ENCODE results near the gene NPTN.

The NPTN gene

DNA sequence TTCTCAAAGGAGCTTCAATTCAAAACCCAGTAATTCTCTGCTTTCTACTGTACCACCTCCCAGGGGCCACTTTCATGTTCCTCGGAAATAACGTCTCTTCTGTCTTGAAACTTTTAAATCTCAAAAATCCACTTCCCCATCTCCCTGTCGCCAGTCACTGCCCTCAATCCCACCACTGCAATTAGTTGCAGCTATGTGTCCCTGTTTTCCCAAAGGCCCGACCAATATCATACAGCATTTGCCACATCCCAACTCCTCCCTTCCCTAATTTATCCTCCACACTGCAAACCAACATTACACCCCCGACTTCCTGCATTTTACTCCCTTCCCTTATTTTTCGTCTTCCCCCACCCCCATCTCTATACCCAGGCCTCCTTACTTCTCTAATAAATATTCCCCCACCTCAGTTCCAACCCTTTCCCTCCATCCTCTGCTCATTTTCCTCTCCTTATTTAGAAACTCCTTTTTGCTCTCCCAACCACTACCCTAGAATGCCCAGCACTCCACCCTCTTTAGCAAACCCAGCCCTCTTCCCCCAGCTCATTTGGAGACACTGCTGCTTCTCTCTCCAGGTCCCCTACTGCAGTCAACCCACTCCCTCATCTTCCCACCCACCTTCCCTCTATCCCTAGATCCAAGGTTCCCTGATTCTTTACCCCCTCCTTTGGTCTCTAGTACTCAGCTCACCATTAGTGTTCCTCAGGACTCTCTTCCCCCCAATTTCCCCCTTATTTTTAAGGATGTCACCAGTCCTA is 1.1 kb downstream of the NPTN start:
- DNase-seq (ENCODE audit: low read depth): peak; percentile 35

DNA sequence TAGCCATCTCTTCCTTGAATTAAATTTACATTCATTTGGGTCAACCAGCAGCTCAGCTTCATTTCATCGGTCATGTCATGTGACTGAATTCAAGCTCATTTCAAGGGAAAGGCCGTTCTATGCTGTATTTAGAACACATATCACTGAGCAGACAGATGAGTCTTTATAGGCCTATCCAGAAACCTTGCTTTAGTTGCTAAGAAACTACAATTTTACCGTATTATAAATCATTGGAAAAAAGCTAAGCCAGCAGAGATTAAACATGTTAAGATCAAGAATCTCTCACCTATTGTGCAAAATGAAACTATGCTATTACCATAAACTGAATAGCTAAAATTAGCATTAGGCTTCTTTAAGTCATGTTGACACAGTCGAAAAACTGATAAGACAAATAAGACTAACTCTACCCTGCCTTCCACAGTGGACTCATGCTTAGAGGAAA is 2.2 kb downstream of the NPTN start:
- DNase-seq (ENCODE audit: low read depth): no peak

DNA sequence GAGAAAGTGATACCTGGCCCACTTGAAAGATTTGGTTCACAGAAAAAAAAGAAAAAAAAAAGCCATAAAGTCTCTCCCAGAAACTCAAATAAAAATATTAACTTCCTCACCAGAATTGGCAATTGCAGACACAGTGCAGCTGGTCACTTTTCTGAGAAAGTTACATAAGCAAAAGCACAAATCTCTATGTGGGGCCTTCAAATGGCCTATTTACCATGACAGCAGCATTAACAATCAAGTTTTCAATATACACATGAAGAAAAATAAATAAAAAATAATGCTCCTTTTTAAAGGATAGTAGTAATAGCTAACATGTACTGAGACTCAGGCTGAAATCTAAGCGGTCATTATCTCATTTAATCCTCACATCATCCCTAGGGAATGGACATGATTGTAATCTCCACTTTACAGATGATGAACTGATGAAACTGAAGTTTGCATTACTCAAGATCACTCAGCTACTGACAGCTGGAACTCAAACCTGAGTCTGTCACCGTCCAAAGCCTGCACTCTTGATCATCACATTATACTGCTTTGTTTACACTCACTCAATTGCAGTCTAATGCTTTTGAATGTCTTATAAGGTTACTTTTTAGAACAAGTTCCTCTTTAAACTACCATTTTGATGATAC is 3.3 kb downstream of the NPTN start:
- no peak for DNase-seq (ENCODE audit: low read depth)

DNA sequence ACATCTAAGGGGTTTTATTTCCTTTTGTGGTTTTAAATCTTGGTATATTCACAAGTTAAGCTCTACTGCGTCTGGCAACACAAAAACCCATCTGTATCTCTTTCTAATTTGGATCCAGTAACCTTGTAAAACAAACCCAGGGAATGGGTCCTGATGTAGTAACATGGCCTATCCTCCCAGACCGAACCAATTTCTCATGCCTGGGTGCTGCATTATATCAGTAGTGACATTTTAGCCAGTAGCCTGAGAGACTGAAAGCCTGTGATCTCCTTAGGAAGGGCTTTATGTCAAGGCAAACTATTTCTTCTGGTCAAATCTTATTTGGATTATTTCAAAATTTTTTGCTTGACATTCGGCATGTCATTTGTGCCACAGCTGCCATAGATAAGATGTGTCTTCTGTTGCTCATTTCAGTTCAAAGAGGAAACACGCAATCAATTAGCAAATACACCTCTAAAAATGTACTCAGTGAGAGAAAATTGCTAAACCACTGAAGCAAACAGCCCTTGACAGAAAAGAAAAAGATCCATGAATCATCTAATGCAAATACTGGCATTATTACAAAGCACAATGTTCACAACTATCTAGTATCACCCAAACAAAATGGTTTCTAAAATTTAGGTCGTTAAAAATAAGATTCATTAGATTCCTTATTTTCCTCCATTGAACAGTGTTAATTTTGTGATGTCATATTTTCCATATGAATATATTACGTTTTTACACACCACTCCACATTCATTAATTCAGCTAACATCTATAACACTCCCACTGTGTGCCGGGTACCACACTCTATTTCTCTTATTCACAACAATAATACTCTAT is 4.0 kb downstream of the NPTN start:
- DNase-seq (ENCODE audit: low read depth): no peak

- DNase-seq (ENCODE audit: low read depth): no peak
Measured at GRCh38 chr15:73628102-73628501, 5.1 kb downstream of the NPTN start.

GRCh38 chr15:73626072-73626471 is 7.1 kb downstream of the NPTN start:
- no peak for DNase-seq (ENCODE audit: low read depth)

- DNase-seq (ENCODE audit: low read depth): no peak
Measured at GRCh38 chr15:73624530-73624929, 8.7 kb downstream of the NPTN start.

DNA sequence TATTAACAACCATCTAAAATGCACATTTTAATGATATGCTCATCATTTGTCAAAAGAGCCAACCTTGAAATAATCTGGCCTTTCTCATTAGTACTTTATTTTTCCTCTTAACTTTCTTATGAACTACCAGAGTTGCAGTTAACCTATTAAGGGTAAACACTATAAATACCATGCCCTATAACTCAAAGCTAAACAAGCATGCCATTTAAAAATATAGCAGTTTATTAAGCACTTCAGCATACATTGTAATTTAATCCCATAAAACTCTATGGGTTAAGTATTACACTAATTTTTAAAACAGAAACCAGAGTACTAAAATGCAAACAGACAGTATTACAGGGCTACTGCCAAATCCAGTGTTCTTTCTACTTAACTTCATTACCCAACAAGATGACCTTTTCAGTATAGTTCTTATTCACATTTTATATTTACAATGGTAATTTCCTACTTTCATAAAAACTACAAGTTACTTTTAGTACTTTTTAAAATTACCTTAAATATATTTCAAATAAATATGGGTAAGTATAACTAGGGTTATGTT is 11.8 kb downstream of the NPTN start:
- no peak for DNase-seq (ENCODE audit: low read depth)

GRCh38 chr15:73620078-73620477 is 13.1 kb downstream of the NPTN start:
- DNase-seq (ENCODE audit: low read depth): no peak

DNA sequence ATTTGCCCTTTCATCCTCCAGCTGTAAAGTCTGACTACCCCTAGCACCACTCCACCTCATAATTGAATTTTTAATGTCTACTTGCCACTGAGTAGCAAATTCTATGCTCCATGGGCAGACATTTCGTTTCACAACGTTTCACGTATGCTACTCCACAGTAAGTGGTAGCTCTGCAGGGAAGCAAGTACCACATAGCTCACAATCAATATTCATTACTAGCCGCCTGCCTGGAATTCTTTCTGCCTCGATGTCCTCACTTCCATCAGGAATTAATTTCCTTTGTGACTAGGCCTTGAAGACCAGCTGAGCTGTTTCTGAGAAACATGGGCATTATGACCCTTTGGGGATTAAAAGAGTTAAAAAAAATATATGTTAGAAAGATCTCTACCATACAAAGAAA is 15.3 kb downstream of the NPTN start:
- DNase-seq (ENCODE audit: low read depth): no peak

DNA sequence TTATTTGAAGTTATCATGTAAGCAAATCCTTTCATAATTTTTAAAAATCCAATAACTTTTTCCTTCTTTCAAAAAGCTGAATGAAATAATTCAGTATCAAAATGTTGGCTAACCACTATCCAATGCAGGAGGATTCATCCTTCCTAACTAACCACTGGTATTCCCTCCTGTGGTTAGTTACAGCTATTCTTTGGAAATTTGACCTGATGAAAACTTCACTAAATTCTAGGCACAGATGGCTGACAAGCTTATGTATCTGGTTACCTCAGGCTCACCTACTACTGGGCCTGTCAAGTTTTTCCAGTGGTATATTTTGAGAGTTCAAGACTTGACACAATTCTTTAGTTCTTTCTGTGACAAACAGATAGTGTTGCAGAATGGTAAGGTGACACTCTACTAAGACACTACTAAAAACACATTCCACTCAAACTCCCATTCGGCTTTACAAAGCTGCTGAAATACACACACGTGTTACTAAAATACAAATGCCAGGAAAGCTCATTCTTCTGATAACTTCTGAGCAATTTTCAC is 15.8 kb downstream of the NPTN start:
- DNase-seq (ENCODE audit: low read depth): no peak

DNA sequence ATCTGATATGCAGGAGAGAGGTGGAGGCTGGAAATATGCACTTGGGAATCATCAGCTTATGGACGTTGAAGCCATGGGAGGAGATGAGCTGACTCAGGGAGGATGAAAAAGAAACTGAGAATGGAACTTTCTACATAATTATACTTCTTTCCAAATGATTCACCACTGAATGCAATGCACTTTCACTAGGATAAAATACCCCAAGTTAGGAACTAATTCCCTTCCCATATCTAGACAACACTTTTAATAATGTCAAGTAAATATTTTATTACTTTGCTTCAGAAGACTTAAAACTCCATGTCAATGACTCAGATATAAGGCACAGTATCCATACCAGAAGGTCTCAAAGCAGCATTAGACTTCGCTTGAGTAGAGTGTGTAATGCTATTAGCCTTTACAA is 24.2 kb downstream of the NPTN start:
- no peak for DNase-seq (ENCODE audit: low read depth)

DNA sequence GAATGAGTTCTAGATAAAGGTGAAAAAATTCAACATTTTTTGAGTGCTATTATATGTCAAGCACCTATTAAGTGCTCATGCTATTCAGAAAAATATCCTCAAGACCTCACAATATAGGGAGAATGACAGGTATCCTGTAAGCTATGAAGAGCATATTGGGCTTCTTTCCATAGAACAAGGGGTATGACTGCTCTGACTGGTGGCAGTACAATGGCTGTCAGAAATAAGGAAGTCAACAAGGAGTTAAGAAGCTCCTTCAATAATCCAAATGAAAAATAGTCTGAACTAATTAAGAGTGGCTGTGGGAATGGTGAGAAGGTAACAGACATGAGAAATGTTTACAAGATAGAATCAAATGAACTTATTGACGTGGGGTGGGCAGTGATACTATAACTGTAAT is 24.7 kb downstream of the NPTN start:
- no peak for DNase-seq (ENCODE audit: low read depth)

GRCh38 chr15:73607843-73608242 is 25.3 kb downstream of the NPTN start:
- DNase-seq (ENCODE audit: low read depth): no peak

DNA sequence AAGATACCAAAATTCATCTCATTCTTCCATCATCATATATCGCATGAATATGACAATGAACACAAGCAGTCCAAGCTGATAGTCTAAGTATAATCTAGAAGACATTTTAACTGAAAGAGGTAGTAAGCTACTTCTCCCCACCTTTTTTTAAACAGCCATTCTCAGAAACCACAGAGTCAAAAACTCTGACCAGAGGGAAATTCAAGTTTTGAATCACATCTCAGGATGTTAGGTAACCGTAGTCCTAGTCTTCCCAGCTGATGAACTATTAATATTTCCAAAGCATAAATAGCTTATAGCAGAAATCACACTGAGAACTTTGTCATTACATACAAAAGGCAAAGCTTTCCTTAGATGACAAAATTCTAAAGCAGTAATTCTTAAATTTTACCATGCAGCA is 25.8 kb downstream of the NPTN start:
- no peak for DNase-seq (ENCODE audit: low read depth)

DNA sequence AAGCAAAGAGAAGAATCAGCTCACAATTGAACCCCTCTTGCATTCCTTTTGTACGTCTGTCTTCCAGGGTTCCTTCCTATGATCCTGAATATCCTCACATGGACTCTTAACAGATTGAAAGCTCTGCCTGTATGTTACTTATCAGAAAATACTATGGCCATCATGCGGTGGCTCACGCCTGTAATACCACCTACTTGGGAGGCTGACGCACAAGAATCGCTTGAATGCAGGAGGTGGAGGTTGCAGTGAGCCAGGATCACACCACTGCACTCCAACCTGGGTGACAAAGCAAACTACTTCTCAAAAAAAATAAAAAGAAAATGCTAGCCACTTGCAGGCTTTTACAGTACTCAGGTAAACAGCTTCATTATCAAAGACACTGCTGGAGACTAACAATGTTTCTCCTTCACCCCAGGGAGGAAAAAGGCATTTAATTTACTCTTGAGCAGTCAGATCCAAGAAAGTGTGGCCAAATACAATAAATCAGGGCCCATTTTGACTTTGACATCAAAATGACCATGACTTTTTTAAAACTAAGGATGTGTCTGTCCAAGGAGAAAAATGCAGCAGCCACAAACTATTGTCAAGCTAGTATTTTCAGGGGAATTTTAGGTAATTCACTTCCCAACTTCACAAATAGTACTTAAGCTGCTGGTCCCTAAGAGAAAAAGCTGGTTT is 27.3 kb downstream of the NPTN start:
- no peak for DNase-seq (ENCODE audit: low read depth)

DNA sequence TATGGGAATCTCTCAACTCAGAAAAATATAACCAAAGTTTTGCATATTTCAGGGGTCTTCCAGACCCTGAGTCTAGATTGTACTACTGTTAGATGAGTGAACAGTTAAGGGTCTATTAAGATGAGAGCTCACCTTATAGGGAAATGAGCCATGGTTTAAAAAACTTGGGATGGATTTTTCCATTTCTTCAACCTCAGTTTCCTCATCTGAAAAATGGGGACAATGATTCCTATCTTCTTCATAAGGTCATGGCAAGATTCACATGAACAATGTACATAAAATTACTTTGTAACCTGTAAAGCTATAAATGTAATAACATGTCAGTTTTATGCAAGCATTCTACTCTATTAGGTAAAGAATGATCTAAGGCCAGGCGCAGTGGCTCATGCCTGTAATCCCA is 28.7 kb downstream of the NPTN start:
- no peak for DNase-seq (ENCODE audit: low read depth)

DNA sequence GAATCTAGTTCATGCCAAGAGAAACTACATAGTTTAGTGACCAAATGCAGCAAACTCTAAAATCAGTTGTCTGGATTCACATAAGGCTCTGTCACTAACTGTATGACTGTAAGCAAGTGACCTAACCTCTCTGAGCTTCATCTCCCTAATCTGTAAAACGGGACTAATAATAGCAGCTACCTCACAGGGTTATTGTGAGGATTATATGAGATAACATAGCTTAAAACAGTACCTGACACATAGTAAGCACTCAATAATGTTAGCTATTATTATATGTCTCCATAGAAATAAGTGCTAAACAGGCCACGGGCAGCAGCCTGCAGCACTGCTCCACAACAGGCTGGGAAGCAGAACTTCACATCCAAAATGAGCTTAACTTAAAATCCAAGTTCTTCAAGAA is 30.2 kb downstream of the NPTN start:
- no peak for DNase-seq (ENCODE audit: low read depth)

DNA sequence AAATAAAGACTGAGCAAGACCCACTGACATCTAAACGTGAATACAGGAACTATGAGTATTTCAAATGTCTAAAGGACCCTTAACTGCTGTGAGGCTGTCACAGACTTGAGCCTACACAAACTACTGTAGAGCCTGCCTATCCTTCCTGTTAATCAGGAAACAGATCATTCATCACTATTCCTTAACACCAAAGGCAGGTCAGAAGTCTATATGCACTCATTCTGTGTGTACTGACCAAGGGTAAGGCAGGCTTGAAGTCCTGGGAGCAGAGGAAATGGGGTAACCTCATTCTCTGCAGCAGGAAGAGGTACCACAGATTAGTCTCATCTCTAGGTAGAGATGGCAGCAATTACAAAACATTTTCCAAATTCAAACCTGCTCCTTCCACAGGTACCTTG is 30.7 kb downstream of the NPTN start:
- DNase-seq (ENCODE audit: low read depth): no peak

- no peak for DNase-seq (ENCODE audit: low read depth)
Measured at GRCh38 chr15:73601451-73602445, 31.4 kb downstream of the NPTN start.
